Ishikawa (cell line): Measurements from ENCODE around the gene RHCG.

ENCODE experiments used
- CEBPB ChIP-seq: IDR thresholded peaks from 2 replicates; pipeline ENCODE4 v1.6.1; 2012
- CREB1 ChIP-seq: IDR thresholded peaks from 2 replicates; pipeline ENCODE4 v1.6.1; 2012; ENCODE audit warnings: low read depth
- EGR1 ChIP-seq: IDR thresholded peaks from 2 replicates; pipeline ENCODE4 v1.6.1; 2012
- EP300 ChIP-seq: IDR thresholded peaks from 2 replicates; pipeline ENCODE4 v1.6.1; 2012; ENCODE audit warnings: borderline replicate concordance
- FOXM1 ChIP-seq: IDR thresholded peaks from 2 replicates; pipeline ENCODE4 v1.6.1; 2012; ENCODE audit warnings: low read depth, borderline replicate concordance
- NFIC ChIP-seq: IDR thresholded peaks from 2 replicates; pipeline ENCODE4 v1.6.1; 2012
- RAD21 ChIP-seq: IDR thresholded peaks from 2 replicates; pipeline ENCODE4 v1.6.1; 2012; ENCODE audit warnings: low read depth
- REST ChIP-seq: IDR thresholded peaks from 2 replicates; pipeline ENCODE4 v1.6.1; 2012; ENCODE audit warnings: low read depth, mild to moderate bottlenecking
- TAF1 ChIP-seq: IDR thresholded peaks from 2 replicates; pipeline ENCODE4 v1.6.1; 2012; ENCODE audit warnings: low read depth, mild to moderate bottlenecking
- TCF12 ChIP-seq: IDR thresholded peaks from 2 replicates; pipeline ENCODE4 v1.6.1; 2012; ENCODE audit warnings: low read depth
- TEAD4 ChIP-seq: IDR thresholded peaks from 2 replicates; pipeline ENCODE4 v1.6.1; 2012
- YY1 ChIP-seq: IDR thresholded peaks from 2 replicates; pipeline ENCODE4 v1.6.1; 2012; ENCODE audit warnings: low read depth
- ZBTB7A ChIP-seq: IDR thresholded peaks from 2 replicates; pipeline ENCODE4 v1.6.1; 2012; ENCODE audit warnings: low read depth
- TF ChIP-seq, protein P1 (sequence below): IDR thresholded peaks from 2 replicates; pipeline ENCODE4 v1.6.1; 2012
- TF ChIP-seq, protein P2 (sequence below): IDR thresholded peaks from 2 replicates; pipeline ENCODE4 v1.6.1; 2012

RHCG gene

GRCh38 chr15:89472785-89473256, 23.6 kb downstream of the RHCG start:
- TF ChIP-seq, protein P1, sequence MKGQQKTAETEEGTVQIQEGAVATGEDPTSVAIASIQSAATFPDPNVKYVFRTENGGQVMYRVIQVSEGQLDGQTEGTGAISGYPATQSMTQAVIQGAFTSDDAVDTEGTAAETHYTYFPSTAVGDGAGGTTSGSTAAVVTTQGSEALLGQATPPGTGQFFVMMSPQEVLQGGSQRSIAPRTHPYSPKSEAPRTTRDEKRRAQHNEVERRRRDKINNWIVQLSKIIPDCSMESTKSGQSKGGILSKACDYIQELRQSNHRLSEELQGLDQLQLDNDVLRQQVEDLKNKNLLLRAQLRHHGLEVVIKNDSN = peak; percentile 56; the same call in 1 of the 2 replicates
- TF ChIP-seq CREB1 (no peak), NFIC (no peak), EGR1 (no peak), TEAD4 (no peak), EP300 (no peak), TCF12 (no peak), CEBPB (no peak), YY1 (no peak), TAF1 (no peak), RAD21 (peak; percentile 97), REST (peak; percentile 81), ZBTB7A (peak; percentile 78), FOXM1 (no peak)
- TF ChIP-seq, protein P2, sequence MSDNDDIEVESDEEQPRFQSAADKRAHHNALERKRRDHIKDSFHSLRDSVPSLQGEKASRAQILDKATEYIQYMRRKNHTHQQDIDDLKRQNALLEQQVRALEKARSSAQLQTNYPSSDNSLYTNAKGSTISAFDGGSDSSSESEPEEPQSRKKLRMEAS = peak; percentile 34; the same call in 1 of the 2 replicates

DNA sequence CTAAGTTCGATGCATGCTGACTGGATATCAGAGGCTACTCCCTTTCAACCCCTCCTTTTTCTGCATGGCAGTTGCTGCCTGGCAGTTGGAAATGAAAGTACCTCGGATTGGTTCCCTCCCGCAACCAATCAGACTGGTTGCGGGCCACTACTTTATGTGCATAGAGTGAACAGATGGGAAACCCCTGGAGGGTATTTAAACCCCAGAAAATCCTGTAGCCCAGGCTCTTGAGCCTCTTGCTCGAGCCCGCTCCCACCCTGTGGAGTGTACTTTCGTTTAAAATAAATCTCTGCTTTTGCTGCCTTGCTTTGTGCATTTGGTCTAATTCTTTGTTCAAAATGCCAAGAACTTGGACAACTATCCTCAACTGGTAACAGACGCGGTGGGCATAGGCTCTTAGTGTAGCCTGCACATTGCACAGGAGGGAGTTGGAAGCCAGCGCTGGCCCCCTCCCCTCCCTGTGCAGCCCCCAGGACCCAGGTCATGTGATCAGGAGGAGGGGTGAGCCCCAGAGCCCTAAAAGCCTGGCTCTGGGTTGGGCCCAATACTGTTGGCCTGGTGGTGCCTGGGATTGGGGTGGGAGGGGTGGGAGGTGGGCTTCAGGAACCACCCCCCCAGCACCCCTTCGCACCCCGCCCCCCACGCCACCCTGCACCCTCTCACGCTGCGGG, 26.8 kb downstream of the RHCG start:
- TF ChIP-seq, protein P1 = no peak
- no peak for TF ChIP-seq YY1
- no peak for TF ChIP-seq CREB1
- no peak for TF ChIP-seq TAF1
- TF ChIP-seq, protein P2 = no peak
- no peak for TF ChIP-seq REST
- no peak for TF ChIP-seq FOXM1
- TF ChIP-seq CEBPB = no peak
- no peak; the same call in 1 of the 2 replicates for TF ChIP-seq ZBTB7A
- no peak for TF ChIP-seq TEAD4
- no peak for TF ChIP-seq NFIC
- no peak for TF ChIP-seq EP300
- TF ChIP-seq TCF12 = no peak
- TF ChIP-seq RAD21 = no peak
- no peak for TF ChIP-seq EGR1

DNA sequence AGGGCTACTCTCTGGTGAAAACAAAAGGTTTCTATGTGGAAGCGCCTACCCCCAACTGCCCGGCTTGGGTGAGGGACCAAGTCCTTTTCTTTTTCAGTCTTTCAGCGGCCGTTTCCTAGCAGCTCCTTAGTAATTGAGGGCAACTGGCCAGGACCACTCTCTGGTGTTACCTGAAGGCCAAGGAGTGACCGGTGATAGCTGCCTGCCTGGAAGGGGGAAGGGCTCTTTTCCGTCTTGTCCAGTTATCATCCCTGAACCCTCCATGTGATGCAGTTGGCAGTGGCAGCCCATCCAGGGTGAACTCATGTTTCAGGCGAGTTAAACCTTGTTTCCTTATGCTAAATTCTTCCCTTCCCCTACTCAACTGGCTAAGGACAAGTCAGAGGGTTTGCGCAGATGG, 33.3 kb downstream of the RHCG start:
- TF ChIP-seq TAF1 = no peak
- no peak for TF ChIP-seq CREB1
- TF ChIP-seq ZBTB7A = no peak
- TF ChIP-seq TCF12 = no peak
- TF ChIP-seq FOXM1 = no peak
- TF ChIP-seq, protein P2 = no peak
- no peak for TF ChIP-seq RAD21

GRCh38 chr15:89462198-89462912, 34.0 kb downstream of the RHCG start:
- TF ChIP-seq CREB1 (no peak), EP300 (no peak), TCF12 (no peak), RAD21 (no peak), TEAD4 (no peak), FOXM1 (no peak), REST (no peak), CEBPB (no peak), YY1 (no peak), TAF1 (no peak), ZBTB7A (no peak), EGR1 (no peak), NFIC (no peak)
- TF ChIP-seq, protein P2 = no peak
- TF ChIP-seq, protein P1 = no peak; the same call in 1 of the 2 replicates
